KOPT-K1 (cell line): Measurements from ENCODE around the gene ROR1.

ENCODE experiments used
- H3K27ac ChIP-seq: fragments of 200-600 bp; sonication (generic); 2 replicates; pipeline ENCODE4 v1.5.1; 2016; ENCODE audit warnings: antibody characterized with exemption, mild to moderate bottlenecking, low read depth, low read length; ENCODE audit not compliant: poor library complexity, severe bottlenecking
- H3K36me3 ChIP-seq: fragments of 200-600 bp; sonication (generic); 2 replicates; pipeline ENCODE4 v1.5.1; 2017; ENCODE audit warnings: antibody characterized with exemption, mild to moderate bottlenecking, low read length, moderate library complexity; ENCODE audit not compliant: insufficient read depth
- H3K9me3 ChIP-seq: fragments of 200-600 bp; sonication (generic); 2 replicates; pipeline ENCODE4 v1.5.1; 2017; ENCODE audit warnings: antibody characterized with exemption, low read length, mild to moderate bottlenecking; ENCODE audit not compliant: insufficient read depth, poor library complexity, severe bottlenecking

Gene ROR1

DNA sequence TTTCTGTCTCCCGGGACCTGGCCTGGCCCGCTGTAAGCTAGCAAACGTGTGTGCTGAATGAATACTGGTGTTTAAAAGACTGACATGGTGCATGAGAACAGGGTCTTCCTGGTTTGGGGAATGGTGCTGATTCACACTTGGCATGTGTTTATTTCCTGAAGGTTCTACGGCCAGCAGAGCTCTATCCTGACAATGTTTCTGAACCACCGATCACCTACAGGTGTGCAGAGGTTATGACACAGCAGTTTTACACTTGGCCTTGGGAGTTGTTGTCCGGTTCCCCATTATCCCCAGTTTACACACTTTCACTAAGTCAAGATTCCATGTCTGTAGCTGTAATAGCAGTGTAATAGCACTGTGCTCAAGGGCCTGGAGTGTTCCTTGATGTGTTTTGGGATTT, 127.3 kb downstream of the ROR1 start:
- H3K27ac ChIP-seq: no peak overlapping the region
- H3K36me3 ChIP-seq: no peaks in the 10 kb centered on the region
- no peaks in the 10 kb centered on the region for H3K9me3 ChIP-seq

DNA sequence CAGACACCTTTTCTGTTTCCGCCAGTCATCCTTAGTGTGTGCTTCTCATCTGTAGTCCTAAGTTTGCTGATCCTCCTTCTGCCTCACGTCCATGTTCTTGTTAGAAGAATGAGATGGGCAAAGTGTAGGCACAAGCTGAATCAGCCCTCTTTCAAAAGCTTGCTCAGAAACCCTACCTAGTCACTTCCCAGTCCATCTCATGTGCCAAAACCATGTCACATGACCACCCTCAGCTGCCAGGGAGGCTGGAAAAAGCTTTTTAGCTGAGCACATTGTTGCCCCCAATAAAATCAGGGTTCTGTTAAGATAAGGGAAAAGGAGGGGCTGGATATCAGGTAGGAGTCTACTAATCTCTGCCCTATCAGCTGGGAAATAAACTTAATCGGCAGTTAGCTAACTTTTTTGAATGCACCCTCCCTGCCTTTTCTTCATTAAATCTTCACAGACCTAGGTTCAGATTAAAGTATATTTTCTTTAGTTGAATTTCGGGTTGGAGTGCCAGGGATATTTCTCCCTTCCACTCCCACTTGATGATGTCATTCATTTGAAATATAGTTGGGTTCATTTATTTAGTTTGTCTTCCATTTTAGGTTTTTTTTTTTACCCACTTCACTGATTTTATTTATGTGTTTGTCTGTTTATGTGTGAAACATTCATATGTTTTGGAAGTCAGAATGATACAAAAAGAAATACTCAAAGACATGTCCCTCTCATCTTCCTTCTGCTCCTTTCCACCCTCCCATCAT, 129.2 kb downstream of the ROR1 start:
- H3K27ac ChIP-seq: no peak overlapping the region
- no peaks in the 10 kb centered on the region for H3K36me3 ChIP-seq
- no peaks in the 10 kb centered on the region for H3K9me3 ChIP-seq

GRCh38 chr1:63903947-63904610, 130.3 kb downstream of the ROR1 start:
- Histone ChIP-seq H3K27ac (no peak overlapping the region), H3K9me3 (no peaks in the 10 kb centered on the region), H3K36me3 (no peaks in the 10 kb centered on the region)

DNA sequence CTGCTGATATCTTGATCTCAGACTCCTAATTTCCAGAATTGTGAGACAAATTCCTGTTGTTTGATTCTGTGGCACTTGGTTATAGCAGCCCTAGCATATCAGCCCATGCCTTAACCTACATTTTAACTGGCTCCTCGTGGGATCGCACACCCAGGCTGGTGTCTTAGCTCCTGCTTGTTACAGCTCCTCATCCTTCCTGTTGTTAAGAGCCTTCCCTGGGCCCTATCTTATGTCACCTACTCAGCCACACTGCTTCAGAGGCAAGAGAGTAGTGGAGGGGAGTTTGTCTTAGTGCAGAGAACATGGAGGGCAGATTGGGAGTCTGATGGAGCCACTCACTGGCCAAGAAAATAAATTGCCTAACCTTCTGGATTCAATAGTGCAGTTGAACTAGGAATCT, 131.0 kb downstream of the ROR1 start:
- H3K36me3 ChIP-seq: no peaks in the 10 kb centered on the region
- H3K27ac ChIP-seq: no peak overlapping the region
- no peaks in the 10 kb centered on the region for H3K9me3 ChIP-seq

- Histone ChIP-seq H3K36me3 (no peaks in the 10 kb centered on the region), H3K9me3 (no peaks in the 10 kb centered on the region)
Observed at GRCh38 chr1:63906047-63906704, 132.4 kb downstream of the ROR1 start.

DNA sequence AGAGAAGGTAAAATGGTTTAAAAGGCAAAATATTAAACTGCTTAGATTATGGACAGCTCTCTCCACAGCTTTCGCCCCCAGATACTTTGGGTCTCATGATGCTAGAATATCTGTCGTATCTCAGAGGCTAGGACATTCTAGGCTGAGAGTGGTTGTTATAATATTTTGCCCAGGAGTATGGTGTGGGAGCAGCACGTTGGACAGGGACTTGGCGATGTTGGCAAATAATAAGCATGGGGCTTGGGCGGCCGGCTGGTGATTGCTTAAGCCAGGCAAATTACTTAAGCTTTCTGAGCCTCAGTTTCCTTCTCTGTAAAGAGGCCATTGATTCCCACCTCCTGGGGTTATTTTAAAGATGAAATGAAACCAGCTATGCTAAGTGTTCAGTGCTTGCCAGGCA, 133.2 kb downstream of the ROR1 start:
- Histone ChIP-seq H3K9me3 (no peaks in the 10 kb centered on the region), H3K36me3 (no peaks in the 10 kb centered on the region), H3K27ac (no peak overlapping the region)

More at GRCh38 chr1:63906047-63906704, 132.4 kb downstream of the ROR1 start:
- H3K27ac ChIP-seq: no peak overlapping the region

DNA sequence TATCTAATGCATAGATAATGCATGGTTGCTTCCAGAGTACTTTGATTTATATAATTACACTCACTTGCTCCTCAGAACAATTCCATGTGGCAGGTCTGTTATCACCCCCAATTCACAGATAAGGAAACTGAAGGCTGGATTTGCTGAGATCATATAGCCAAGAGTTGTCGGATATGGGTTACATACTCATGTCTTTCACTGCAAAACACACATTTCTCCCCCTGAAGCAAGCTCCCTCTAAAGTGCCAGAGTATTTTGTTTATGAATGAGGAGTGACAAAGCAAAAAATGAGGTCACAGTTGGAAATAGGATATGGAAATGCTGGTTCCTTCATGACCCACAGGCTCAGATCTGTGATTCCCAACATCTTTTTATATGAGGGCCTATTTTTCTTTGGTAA, 134.2 kb downstream of the ROR1 start:
- H3K27ac ChIP-seq: no peak overlapping the region
- H3K9me3 ChIP-seq: no peaks in the 10 kb centered on the region
- no peaks in the 10 kb centered on the region for H3K36me3 ChIP-seq

DNA sequence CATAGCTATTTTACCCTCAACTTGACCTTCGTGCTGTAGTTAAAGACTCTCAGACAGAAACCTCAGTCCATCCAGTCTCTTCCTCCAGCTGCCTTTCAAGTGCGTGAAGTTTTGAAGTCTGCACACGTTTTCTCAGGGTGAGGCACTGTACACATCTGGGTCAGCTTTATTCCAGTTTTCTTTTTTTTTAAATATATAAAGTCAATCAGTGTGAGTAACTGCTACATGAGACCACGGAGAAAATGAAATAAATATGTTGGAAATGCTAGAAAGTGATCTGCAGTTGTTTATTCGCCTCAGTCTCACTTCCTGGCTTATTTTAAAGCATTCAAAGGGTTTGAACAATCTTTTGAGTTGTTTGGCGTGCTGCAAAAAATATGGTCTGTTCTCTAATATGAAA, 135.7 kb downstream of the ROR1 start:
- Histone ChIP-seq H3K27ac (no peak overlapping the region), H3K9me3 (no peaks in the 10 kb centered on the region), H3K36me3 (no peaks in the 10 kb centered on the region)

- Histone ChIP-seq H3K27ac (no peak overlapping the region), H3K9me3 (no peaks in the 10 kb centered on the region), H3K36me3 (no peaks in the 10 kb centered on the region)
Observed at GRCh38 chr1:63911049-63911448, 137.2 kb downstream of the ROR1 start.

DNA sequence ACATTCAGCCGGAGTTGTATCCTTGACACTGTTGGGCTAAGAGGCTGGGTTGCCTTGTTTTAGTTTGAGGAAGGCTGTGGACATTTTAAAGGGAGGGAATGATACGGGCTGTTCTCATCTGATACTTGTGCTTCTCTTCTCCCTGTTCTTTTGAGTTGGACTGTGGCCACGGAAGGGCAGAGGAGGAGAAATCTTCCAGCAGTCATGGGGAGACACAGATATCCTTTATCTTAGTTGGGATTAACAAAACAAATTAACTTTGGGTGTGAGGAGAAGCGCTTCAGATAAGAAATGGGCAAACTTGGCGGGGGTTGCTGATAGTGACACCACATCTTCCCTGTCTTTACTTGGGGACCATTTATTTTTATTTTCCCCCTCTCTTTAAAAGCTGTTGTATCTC, 138.8 kb downstream of the ROR1 start:
- no peaks in the 10 kb centered on the region for H3K9me3 ChIP-seq

DNA sequence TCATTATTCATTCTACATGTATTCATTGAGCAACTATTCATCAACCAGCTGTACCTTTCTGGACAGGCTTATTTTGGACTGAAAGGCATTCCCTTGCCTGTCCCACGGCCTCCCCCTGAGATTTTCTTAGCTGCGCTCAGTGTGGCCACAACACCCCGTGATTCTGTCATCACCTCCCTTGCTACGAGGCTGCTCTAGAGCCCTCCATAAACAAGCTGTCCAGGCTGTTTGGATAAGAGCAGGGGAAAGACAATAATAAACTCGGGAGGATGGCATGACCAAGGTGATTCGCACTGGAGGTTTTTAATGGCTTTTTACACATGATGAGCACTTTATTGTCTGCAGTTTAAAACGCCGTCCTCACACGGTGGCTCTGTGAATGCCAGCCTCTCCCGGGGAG, 139.7 kb downstream of the ROR1 start:
- Histone ChIP-seq H3K27ac (no peak overlapping the region), H3K36me3 (no peaks in the 10 kb centered on the region), H3K9me3 (no peaks in the 10 kb centered on the region)

More for the DNA sequence above, 138.8 kb downstream of the ROR1 start:
- Histone ChIP-seq H3K36me3 (no peaks in the 10 kb centered on the region), H3K27ac (no peak overlapping the region)

DNA sequence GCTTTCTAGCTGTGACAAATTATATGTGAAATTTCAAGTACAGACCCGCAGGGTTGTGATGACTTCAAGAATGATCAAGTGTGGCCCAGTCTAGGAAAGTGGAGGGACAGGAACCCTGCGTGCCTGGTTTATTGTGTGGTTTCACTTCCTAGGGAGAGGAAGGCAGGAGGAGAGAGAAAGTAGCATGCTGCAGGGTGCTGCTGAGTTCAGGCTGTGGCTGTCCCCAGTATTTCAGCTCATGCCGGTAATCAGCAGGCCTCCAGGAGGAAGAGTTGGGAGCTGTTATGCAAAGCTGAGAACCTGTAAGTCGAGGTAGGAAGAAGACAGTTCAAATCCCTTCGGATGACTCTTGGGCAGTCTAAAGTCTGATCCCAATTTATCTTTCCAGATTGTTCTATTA, 140.4 kb downstream of the ROR1 start:
- Histone ChIP-seq H3K9me3 (no peaks in the 10 kb centered on the region), H3K27ac (no peak overlapping the region), H3K36me3 (no peaks in the 10 kb centered on the region)

GRCh38 chr1:63914706-63915105, 140.9 kb downstream of the ROR1 start:
- Histone ChIP-seq H3K36me3 (no peaks in the 10 kb centered on the region), H3K9me3 (no peaks in the 10 kb centered on the region), H3K27ac (no peak overlapping the region)

DNA sequence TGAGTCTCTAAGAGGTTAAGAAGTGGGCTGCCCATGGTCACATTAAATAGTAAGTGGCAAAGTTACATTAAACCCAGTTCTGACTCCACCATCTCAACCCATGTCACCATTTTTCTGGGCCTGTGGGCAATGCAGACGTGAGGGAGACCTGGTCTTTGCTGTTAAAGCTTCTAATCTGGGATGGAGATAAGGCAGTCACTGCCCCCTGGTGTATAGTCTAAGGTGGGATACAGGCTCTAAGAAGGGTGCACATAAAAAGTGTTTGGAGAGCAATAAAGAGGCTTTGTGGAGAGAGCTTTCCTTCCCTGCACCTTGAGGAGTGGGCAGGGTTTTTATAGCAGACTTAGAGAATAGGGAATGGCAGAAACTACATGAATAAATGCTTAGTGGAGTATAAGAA, 141.3 kb downstream of the ROR1 start:
- H3K36me3 ChIP-seq: no peaks in the 10 kb centered on the region
- no peaks in the 10 kb centered on the region for H3K9me3 ChIP-seq
- no peak overlapping the region for H3K27ac ChIP-seq

DNA sequence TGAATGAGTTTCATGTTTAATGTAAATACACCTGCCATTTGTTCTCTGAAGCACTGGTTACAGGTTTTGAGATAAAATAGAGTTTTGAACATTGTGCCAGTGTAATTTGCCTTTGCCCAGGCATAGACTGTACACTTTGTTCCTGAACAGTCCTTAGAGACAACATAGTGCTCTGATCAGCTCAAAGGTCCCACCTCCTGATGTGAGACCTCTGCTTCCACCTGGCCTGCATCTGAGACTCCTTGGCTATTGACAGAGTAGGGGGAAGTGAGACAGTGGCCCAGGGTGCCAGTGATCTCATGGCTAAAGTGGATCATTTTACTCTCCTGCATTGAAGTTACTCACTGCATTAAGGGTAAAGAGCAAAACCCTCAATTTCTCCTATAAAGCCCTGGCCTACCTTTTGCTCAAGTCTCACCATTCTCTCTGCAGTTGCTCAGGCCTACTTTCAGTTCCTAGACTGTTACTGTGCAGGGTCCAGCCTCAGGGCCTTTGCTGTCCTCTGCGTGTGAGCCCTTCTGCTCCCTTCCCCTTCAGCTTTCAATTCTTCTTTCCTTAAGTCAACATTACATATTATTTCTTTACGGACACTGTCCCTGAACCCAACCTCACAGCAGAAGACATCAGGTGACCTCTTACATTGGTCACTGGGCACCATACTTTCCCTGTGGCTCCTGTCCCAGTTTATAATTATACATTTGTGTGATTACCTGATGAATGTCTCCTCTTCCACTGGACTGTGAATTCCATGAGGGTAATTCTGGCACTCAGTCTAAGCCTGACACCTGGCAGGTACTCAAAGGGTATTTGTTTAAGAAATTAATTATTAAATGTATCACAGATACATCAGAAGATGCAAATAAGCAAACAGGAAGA, 142.9 kb downstream of the ROR1 start:
- Histone ChIP-seq H3K9me3 (no peaks in the 10 kb centered on the region), H3K27ac (no peak overlapping the region), H3K36me3 (no peaks in the 10 kb centered on the region)
